ENCODE measurements around the gene CDCA8. TPM values are rescaled to one million over a fixed set of nuclear protein-coding genes. Genes with fewer than 3 reads are reported as not detected.

CDCA8 gene
- total RNA-seq, 1 donor from 2014 or later: 13.5 TPM

DNA sequence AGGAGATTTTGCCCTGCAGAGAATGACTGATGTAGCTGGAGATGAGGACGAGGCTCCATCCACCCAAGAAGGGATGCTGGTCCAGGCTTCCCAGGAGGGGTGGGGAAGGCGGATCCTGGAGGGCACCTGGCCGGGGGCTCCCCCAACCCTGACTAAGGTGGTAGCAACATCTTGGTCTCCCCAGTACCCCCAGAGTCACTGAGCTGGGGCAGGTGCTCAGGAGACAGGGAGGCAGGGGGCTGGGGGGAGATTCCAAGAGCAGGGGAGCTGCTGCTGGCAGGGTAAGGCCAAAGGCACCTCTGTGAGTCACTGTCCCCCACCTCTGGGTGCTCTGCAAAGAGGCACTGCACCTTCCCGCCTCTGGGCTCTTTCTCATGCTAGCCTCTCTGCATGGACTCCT lies 24.0 kb downstream of the CDCA8 start:
- H3K27ac Mint-ChIP-seq: no peak overlapping the region
- peaks cover 16% of the 10 kb centered on the region for H3K27me3 Mint-ChIP-seq (ENCODE audit: low read depth)
- H3K4me1 Mint-ChIP-seq: no peaks in the 10 kb centered on the region
- no peak overlapping the region for H3K4me3 Mint-ChIP-seq
- DNase-seq (ENCODE audit: low spot score in 2 of 2, unreplicated experiment in 2 of 2): no peak
- H3K9me3 Mint-ChIP-seq: no peaks in the 10 kb centered on the region
- TF ChIP-seq, protein P1, sequence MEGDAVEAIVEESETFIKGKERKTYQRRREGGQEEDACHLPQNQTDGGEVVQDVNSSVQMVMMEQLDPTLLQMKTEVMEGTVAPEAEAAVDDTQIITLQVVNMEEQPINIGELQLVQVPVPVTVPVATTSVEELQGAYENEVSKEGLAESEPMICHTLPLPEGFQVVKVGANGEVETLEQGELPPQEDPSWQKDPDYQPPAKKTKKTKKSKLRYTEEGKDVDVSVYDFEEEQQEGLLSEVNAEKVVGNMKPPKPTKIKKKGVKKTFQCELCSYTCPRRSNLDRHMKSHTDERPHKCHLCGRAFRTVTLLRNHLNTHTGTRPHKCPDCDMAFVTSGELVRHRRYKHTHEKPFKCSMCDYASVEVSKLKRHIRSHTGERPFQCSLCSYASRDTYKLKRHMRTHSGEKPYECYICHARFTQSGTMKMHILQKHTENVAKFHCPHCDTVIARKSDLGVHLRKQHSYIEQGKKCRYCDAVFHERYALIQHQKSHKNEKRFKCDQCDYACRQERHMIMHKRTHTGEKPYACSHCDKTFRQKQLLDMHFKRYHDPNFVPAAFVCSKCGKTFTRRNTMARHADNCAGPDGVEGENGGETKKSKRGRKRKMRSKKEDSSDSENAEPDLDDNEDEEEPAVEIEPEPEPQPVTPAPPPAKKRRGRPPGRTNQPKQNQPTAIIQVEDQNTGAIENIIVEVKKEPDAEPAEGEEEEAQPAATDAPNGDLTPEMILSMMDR (IDR thresholded peaks at IDR 0.05; ENCODE audit: unreplicated experiment): no peak
- no peaks in the 10 kb centered on the region for H3K36me3 Mint-ChIP-seq

DNA sequence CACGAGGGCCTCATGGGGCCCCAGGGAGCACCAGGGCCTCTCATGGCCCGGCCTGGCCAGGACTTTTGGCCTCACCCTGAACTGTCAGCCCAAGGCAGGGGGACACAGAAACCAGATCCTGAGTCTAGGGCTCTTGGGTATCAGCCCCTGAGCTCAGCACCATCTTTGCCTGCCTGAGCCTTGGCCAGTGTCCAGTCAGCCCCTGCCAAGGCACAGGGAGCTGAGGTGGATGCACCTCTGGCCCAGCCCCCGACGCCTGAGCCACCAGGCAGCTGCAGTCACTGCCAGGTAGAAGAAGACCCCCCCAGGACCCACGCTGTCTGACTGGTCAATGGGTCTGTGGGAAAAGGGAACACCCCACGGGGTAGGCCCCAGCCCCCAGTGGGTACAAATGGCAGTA lies 25.3 kb downstream of the CDCA8 start:
- H3K27ac Mint-ChIP-seq: no peak overlapping the region
- H3K9me3 Mint-ChIP-seq: no peaks in the 10 kb centered on the region
- TF ChIP-seq, protein P1 (IDR thresholded peaks at IDR 0.05; ENCODE audit: unreplicated experiment): no peak
- no peak for DNase-seq (ENCODE audit: low spot score in 2 of 2, unreplicated experiment in 2 of 2)
- H3K4me1 Mint-ChIP-seq: no peaks in the 10 kb centered on the region
- no peak overlapping the region for H3K4me3 Mint-ChIP-seq
- no peaks in the 10 kb centered on the region for H3K36me3 Mint-ChIP-seq
- H3K27me3 Mint-ChIP-seq (ENCODE audit: low read depth): peaks cover 16% of the 10 kb centered on the region

DNA sequence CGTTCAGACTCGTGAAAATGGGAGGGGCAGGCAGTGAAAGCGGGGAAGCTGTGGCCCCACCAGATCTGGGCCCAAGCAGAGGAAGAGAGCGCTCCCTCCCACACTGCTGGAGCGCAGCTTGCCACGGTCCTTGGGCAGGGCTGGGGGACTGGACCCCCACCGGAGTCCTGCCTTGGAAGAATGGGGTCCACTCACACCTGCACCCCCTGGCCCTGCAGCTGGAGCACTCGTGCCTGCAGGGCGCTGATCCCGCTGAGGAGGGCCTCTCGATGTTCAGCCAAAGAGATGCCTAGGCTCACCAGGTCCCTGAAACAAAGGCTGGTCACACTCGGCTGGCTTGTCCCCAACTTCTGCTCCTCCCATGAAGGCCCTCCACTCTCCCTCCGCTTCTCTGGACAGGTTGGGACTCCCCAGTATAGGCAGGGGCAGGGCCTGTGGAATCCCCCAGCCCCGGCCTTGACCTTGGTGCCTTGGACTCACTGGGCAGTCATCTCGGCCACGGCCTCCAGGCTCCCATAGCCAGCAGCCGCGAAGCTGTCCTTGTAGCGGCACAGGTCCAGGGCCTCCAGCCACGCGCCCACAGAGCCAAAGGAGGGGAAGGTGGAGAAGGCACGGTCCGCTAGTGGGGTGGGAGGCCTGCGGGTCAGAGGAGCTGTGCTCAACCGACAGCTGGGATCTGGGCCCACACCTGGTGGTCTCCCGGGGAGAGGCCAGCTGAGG lies 26.0 kb downstream of the CDCA8 start:
- no peaks in the 10 kb centered on the region for H3K36me3 Mint-ChIP-seq
- no peaks in the 10 kb centered on the region for H3K4me1 Mint-ChIP-seq
- DNase-seq (ENCODE audit: low spot score in 2 of 2, unreplicated experiment in 2 of 2): no peak
- H3K9me3 Mint-ChIP-seq: no peaks in the 10 kb centered on the region
- no peak overlapping the region for H3K27ac Mint-ChIP-seq
- no peak overlapping the region for H3K4me3 Mint-ChIP-seq
- peaks cover 16% of the 10 kb centered on the region for H3K27me3 Mint-ChIP-seq (ENCODE audit: low read depth)
- TF ChIP-seq, protein P1 (IDR thresholded peaks at IDR 0.05; ENCODE audit: unreplicated experiment): no peak

DNA sequence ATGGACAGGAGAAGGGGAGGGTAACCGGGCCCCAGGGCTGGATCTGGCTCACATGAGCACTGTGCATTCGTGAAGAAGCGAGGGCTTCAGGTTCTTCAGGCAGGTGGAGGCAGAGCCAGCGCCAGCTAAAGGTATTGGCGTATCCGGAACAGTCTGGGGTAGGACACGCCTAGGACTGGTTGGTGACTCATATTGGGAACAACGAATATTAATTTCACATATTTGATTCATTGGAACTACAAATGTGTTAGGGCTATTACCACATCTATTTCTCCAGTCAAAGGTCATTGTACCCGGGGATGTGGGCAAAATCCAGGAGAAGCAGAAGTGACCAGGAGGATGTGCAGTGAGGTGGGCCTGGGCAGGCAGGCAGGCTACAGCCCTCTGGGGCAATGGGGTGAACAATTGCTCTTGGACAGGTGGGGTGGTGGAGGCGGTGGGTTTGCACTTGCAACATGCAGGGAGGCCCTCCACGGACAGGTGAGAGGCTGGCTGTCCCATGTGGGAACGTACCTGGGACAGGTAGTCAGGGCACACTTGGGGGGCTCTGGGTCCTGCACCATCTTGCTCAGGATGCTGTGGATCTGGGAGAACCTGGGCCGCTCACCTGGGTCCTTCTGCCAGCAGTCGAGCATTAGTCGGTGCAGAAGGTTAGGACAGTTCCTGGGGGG lies 26.7 kb downstream of the CDCA8 start:
- DNase-seq (ENCODE audit: low spot score in 2 of 2, unreplicated experiment in 2 of 2): no peak
- Mint-ChIP-seq H3K4me1 (no peaks in the 10 kb centered on the region), H3K36me3 (no peaks in the 10 kb centered on the region), H3K27me3 (ENCODE audit: low read depth) (peaks cover 16% of the 10 kb centered on the region), H3K27ac (no peak overlapping the region), H3K4me3 (no peak overlapping the region), H3K9me3 (no peaks in the 10 kb centered on the region)
- TF ChIP-seq, protein P1 (IDR thresholded peaks at IDR 0.05; ENCODE audit: unreplicated experiment): no peak

DNA sequence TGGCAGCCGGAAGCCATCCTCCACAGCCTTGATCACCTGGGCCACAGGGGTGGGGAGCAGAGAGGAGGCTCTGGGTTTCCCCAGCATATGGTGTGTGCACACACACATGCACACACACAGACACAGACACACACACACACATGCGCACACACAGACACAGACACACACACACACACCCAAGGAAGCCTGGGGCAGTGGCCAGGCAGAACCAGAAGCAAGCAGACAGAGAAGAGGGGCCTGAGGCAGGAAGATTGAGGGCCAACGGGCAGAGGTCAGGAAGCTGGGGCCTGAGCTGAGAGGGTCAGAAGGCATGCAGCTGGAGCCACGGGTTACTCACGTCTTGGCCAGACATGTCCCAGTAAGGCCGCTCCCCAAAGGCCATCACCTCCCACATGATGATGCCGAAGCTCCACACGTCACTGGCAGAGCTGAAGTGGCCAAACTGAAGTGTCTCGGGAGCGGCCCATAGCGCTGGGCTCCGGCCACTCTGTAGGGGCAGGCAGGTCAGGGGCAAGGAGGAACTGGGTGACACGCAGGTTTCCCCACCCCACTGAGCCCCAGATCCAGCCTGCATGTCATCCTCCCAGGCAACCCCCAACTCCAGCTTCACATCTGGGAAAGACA lies 27.4 kb downstream of the CDCA8 start:
- H3K27me3 Mint-ChIP-seq (ENCODE audit: low read depth): peaks cover 18% of the 10 kb centered on the region
- no peaks in the 10 kb centered on the region for H3K36me3 Mint-ChIP-seq
- H3K9me3 Mint-ChIP-seq: no peaks in the 10 kb centered on the region
- H3K4me3 Mint-ChIP-seq: no peak overlapping the region
- H3K27ac Mint-ChIP-seq: no peak overlapping the region
- TF ChIP-seq, protein P1 (IDR thresholded peaks at IDR 0.05; ENCODE audit: unreplicated experiment): no peak
- no peak for DNase-seq (ENCODE audit: low spot score in 2 of 2, unreplicated experiment in 2 of 2)
- no peaks in the 10 kb centered on the region for H3K4me1 Mint-ChIP-seq

Data from mesothelial cell of epicardium (in vitro differentiated cells).